Caco-2 (cell line): ENCODE data around the gene ZBTB16. TPM values are rescaled to one million over a fixed set of nuclear protein-coding genes. Genes with fewer than 3 reads are reported as not detected.

Source experiments
- BruUV-seq: library from RNA; stranded (reverse); fragments of 400-500 nt; replicated peaks from 2 replicates; lab custom pipeline; 2021; lab: Mats Ljungman, UMichigan
- CTCF ChIA-PET: fragments of 300-600 bp; sonication (Branson Sonifier 250); formaldehyde crosslinking; loops from one replicate; lab custom pipeline; 2022; ENCODE audit warnings: antibody characterized with exemption; lab: Charles Lee
- POLR2A ChIA-PET: fragments of 300-600 bp; sonication (Branson Sonifier 250); formaldehyde crosslinking; loops from one replicate; lab custom pipeline; 2022; ENCODE audit warnings: antibody characterized with exemption; lab: Charles Lee
- DNase-seq, 2 experiments: peaks; one replicate each; pipeline versions ENCODE4 v3.0.0 to v3.0.0-alpha.2; 2020 to 2022
- H3K27me3 ChIP-seq: replicated peaks from 2 replicates; pipeline ENCODE4 v1.6.0; 2011; ENCODE audit warnings: low read length; ENCODE audit not compliant: control insufficient read depth, insufficient read depth
- H3K36me3 ChIP-seq: 2 replicates; pipeline ENCODE4 v1.5.1; 2011; ENCODE audit warnings: low read length; ENCODE audit not compliant: control insufficient read depth, insufficient read depth
- H3K4me1 ChIP-seq: fragments of 250-450 bp; sonication (Bioruptor Pico); 2 replicates; pipeline ENCODE4 v1.5.1; 2020; ENCODE audit warnings: mild to moderate bottlenecking
- H3K4me3 ChIP-seq: 2 replicates; pipeline ENCODE4 v1.5.1; 2011; ENCODE audit warnings: low read depth, mild to moderate bottlenecking, control low read depth, low read length
- H3K9me3 ChIP-seq: fragments of 250-450 bp; sonication (Bioruptor Pico); 2 replicates; pipeline ENCODE4 v1.5.1; 2020; ENCODE audit warnings: mild to moderate bottlenecking, moderate library complexity
- H3K27ac Mint-ChIP-seq: one replicate; pipeline ENCODE4 v1.8.0; 2022; ENCODE audit warnings: mixed read lengths; ENCODE audit not compliant: unreplicated experiment
- H3K27me3 Mint-ChIP-seq: one replicate; pipeline ENCODE4 v1.8.0; 2022; ENCODE audit warnings: mixed read lengths; ENCODE audit not compliant: insufficient read depth, unreplicated experiment
- H3K36me3 Mint-ChIP-seq: one replicate; pipeline ENCODE4 v1.8.0; 2022; ENCODE audit warnings: mild to moderate bottlenecking, mixed read lengths; ENCODE audit not compliant: insufficient read depth, unreplicated experiment
- H3K4me1 Mint-ChIP-seq: one replicate; pipeline ENCODE4 v1.8.0; 2022; ENCODE audit warnings: low read depth, mixed read lengths; ENCODE audit not compliant: unreplicated experiment
- H3K4me3 Mint-ChIP-seq: one replicate; pipeline ENCODE4 v1.8.0; 2022; ENCODE audit warnings: mild to moderate bottlenecking, moderate library complexity, mixed read lengths; ENCODE audit not compliant: unreplicated experiment
- H3K9me3 Mint-ChIP-seq: one replicate; pipeline ENCODE4 v1.8.0; 2022; ENCODE audit warnings: mixed read lengths; ENCODE audit not compliant: unreplicated experiment
- CTCF ChIP-seq, 2 experiments: fragments of 200-600 bp in 1 of 2; IDR thresholded peaks; 1 replicate in 1 of 2; 2 replicates in 1 of 2; pipeline versions ENCODE4 v1.5.1 to v1.8.0; 2011 to 2022; ENCODE audit warnings: antibody characterized with exemption in 1 of 2, control low read depth in 1 of 2, inconsistent platforms in 1 of 2, low read depth in 1 of 2, low read length in 1 of 2, mild to moderate bottlenecking in 1 of 2, moderate library complexity in 1 of 2; ENCODE audit not compliant: insufficient read depth in 1 of 2, severe bottlenecking in 1 of 2, unreplicated experiment in 1 of 2
- intact Hi-C: fragments of 100-400 bp; cut with micrococcal nuclease; formaldehyde crosslinking; loops from one replicate; pipeline ENCODE4 v1.10.0; 2022; ENCODE audit not compliant: unreplicated experiment
- total RNA-seq: library from RNA; stranded (reverse); gene quantifications from 2 replicates; pipeline ENCODE4 v1.2.3, GENCODE V29; 2022

Gene ZBTB16
- total RNA-seq, 1 experiment from 2014 or later: 12.7 TPM

- Mint-ChIP-seq H3K27ac (no peak overlapping the region), H3K4me1 (peaks cover 7% of the 10 kb centered on the region), H3K9me3 (no peaks in the 10 kb centered on the region), H3K4me3 (no peak overlapping the region), H3K36me3 (no peaks in the 10 kb centered on the region), H3K27me3 (no peaks in the 10 kb centered on the region)
- no peak for DNase-seq
- no peaks in the 10 kb centered on the region for H3K9me3 ChIP-seq
- H3K4me1 ChIP-seq: no peaks in the 10 kb centered on the region
- H3K27me3 ChIP-seq: no peaks in the 10 kb centered on the region
- intact Hi-C loops: no loop called here
- no peaks in the 10 kb centered on the region for H3K36me3 ChIP-seq
- CTCF ChIA-PET: no interaction called here
- TF ChIP-seq CTCF (IDR thresholded peaks at IDR 0.05; ENCODE audit: insufficient read depth in 1 of 2, low read depth in 1 of 2, low read length in 1 of 2, severe bottlenecking in 1 of 2, unreplicated experiment in 1 of 2): no peak
- H3K4me3 ChIP-seq: no peak overlapping the region
- no TSS peak for BruUV-seq
- POLR2A ChIA-PET: no interaction called here
Observed at GRCh38 chr11:114156782-114157181, 97.3 kb downstream of the ZBTB16 start.

DNA sequence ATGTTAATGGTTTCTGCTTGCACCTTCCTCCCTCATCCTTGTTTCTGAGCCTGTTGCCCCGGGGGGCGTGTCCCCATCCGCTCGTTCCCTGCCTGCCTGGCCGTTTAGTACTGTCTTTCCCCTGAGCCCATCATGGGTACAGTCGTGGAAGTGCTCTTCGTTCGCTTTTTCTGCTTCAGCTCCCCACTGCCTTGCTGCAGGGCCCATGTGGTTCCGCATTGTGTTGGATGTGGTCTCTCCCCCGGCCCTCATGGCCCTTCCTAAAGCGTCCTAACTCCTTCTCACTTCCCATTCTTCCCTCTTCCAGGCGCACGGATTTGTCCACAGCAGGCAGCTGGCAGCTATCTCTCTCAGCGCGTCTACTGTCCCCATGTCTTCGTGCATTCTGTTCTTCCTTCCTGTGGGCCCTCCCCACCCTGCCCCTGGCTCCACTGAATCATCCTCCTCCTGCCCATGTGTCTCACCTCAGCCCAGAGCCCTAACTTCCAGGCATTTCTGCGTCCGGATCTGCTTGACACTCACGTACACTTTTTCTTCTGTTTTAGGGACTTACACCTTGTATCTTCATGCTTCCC lies 98.1 kb downstream of the ZBTB16 start:
- DNase-seq: no peak
- H3K27ac Mint-ChIP-seq: no peak overlapping the region
- no peaks in the 10 kb centered on the region for H3K36me3 Mint-ChIP-seq
- no peaks in the 10 kb centered on the region for H3K4me1 ChIP-seq
- TF ChIP-seq CTCF (IDR thresholded peaks at IDR 0.05; ENCODE audit: insufficient read depth in 1 of 2, low read depth in 1 of 2, low read length in 1 of 2, severe bottlenecking in 1 of 2, unreplicated experiment in 1 of 2): no peak
- no TSS peak for BruUV-seq
- no peak overlapping the region for H3K4me3 Mint-ChIP-seq
- H3K27me3 Mint-ChIP-seq: no peaks in the 10 kb centered on the region
- no peaks in the 10 kb centered on the region for H3K36me3 ChIP-seq
- CTCF ChIA-PET: no interaction called here
- intact Hi-C loops: no loop called here
- H3K9me3 Mint-ChIP-seq: no peaks in the 10 kb centered on the region
- no peaks in the 10 kb centered on the region for H3K9me3 ChIP-seq
- H3K27me3 ChIP-seq: no peaks in the 10 kb centered on the region
- H3K4me1 Mint-ChIP-seq: peaks cover 7% of the 10 kb centered on the region
- no peak overlapping the region for H3K4me3 ChIP-seq
- POLR2A ChIA-PET: no interaction called here

DNA sequence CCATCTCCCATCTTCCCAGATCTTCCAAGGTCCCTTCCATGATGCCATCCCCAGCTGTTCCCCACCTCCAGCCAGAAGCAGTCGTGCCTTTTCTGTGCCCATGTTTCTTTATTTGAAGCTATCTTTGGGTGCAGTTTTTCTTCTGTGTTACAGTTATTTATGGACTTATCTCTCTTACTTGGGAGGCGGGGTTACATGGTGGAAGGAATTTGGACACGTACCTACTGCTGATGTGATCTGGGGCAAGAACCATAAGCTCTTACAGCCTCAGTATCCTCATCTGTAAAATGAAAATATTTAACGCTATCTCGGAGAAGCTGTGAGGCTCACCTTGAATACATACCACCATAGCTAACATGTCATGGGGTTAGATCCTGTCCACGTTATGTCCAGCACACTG lies 98.9 kb downstream of the ZBTB16 start:
- intact Hi-C loops: no loop called here
- no peak for DNase-seq
- POLR2A ChIA-PET: no interaction called here
- Histone ChIP-seq H3K4me3 (no peak overlapping the region), H3K9me3 (no peaks in the 10 kb centered on the region), H3K4me1 (no peaks in the 10 kb centered on the region), H3K27me3 (no peaks in the 10 kb centered on the region), H3K36me3 (no peaks in the 10 kb centered on the region)
- no peak for TF ChIP-seq CTCF (IDR thresholded peaks at IDR 0.05; ENCODE audit: insufficient read depth in 1 of 2, low read depth in 1 of 2, low read length in 1 of 2, severe bottlenecking in 1 of 2, unreplicated experiment in 1 of 2)
- no TSS peak for BruUV-seq
- Mint-ChIP-seq H3K27me3 (no peaks in the 10 kb centered on the region), H3K9me3 (no peaks in the 10 kb centered on the region), H3K4me1 (peaks cover 7% of the 10 kb centered on the region), H3K36me3 (no peaks in the 10 kb centered on the region), H3K4me3 (no peak overlapping the region), H3K27ac (no peak overlapping the region)
- CTCF ChIA-PET: no interaction called here
